Activated CD8-positive, alpha-beta memory T cell treated with anti-CD3 and anti-CD28 coated beads, Interleukin-2, amount 50 U/mL, for 48 hours (primary cell): ENCODE measurements around the gene CD28.

Experiments used
- DNase-seq: peaks from one replicate; pipeline ENCODE4 v3.0.0-alpha.2; 2020

The CD28 gene

DNA sequence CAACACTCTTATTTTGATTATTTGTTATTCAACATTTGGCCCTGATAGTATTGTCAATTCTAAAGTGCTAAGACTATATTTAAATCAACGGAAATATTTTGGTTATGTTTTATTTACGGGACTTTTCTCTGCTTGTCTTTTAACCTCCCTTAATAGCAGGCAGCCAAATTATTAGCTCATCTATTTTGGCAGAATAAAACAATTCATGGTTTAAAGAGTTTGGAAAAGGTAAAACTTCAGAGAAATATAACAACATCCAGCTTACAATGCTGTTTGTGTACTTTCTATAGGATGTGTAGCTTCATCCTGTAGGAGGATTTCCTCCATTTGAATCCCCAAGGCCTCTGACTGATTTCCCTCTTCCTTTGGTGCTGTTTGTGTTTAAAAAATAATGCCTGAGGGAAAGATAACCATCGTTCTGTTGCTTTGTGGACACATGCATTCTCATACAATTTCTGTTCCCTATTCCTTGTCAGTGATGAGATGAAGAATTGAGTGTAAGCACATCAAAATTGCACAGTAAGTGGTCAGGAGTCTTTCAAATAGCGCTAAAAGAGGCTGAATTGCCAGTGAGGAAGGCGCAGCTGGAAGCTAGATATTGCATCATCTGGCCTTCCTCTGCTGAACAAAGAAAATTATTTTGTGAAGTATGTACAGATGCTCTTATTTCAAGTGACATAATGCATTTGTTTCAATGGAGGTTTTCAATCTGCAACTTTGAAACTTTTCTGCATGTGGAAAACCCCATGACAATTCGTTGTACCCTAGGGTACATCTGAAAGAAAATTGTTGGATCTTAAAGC, 80.3 kb downstream of the CD28 start:
- DNase-seq, result no peak

DNA sequence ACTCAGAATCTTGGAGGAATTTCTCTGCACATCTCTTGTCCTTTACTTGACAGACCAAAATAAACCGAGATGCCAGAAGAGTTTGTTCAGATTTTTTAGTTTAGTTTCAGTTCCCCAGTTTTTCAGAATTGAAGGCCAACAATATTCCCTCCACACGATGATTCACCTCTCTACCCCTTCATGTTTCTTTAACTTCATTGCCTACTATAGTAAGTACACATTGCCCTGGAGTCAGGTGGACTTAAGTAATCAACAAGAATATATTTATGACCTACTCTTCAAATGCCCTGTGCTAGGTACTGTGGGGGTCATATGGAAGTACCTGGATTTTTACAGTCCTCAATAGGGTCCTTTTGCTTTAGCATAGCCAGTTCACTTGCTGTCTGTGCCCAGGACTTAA, 81.5 kb downstream of the CD28 start:
- DNase-seq, result no peak
